ENCODE results near the gene MAFB.

MAFB gene

DNA sequence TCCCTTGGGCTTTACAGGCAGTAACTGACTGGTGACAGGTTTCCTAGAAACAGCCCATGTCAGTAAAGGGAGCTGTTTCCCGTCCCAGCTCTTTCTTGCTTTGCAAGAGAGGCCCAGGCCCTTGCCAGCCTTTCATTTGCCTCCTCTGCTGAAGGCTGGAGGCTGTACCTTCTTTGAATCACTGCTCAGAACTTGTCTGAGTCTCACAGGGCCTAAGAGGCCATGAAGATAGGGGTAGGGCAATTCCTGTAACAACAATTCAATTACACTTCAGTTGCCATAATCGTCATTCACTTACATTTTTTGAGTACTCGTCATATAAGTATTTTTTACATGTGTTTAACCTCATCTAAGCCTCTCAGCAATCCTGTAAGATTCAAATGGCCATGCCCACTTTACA lies 25.9 kb upstream of the MAFB start:
- DNase-seq (ENCODE audit: low read depth) = no peak
- H3K4me3 ChIP-seq (ENCODE audit: low read depth, low read length) = no peak overlapping the region
- TF ChIP-seq, protein P1, sequence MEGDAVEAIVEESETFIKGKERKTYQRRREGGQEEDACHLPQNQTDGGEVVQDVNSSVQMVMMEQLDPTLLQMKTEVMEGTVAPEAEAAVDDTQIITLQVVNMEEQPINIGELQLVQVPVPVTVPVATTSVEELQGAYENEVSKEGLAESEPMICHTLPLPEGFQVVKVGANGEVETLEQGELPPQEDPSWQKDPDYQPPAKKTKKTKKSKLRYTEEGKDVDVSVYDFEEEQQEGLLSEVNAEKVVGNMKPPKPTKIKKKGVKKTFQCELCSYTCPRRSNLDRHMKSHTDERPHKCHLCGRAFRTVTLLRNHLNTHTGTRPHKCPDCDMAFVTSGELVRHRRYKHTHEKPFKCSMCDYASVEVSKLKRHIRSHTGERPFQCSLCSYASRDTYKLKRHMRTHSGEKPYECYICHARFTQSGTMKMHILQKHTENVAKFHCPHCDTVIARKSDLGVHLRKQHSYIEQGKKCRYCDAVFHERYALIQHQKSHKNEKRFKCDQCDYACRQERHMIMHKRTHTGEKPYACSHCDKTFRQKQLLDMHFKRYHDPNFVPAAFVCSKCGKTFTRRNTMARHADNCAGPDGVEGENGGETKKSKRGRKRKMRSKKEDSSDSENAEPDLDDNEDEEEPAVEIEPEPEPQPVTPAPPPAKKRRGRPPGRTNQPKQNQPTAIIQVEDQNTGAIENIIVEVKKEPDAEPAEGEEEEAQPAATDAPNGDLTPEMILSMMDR (IDR thresholded peaks at IDR 0.05; ENCODE audit: control insufficient read depth, extremely low read depth, insufficient read depth) = no peak

DNA sequence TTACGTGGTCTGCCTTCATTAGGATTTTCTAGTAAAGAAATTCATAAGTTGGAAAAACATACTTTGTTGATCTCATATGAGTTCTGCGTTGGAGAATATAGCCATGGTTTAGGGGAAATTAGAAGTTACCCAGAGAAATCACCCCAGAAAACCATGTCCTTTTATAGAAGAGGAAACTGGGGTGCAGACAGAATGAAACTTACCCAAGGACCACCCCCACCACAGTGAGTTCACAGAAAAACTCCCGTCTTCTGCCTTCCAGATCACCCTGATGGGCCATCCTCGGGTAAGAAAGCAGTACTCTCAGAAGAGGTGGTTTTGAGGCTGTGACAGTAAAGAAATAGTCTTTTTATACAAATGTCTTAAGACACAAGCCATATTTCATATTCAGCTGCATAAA lies 25.1 kb upstream of the MAFB start:
- no peak for DNase-seq (ENCODE audit: low read depth)
- TF ChIP-seq, protein P1 (IDR thresholded peaks at IDR 0.05; ENCODE audit: control insufficient read depth, extremely low read depth, insufficient read depth) = no peak
- H3K4me3 ChIP-seq (ENCODE audit: low read depth, low read length) = no peak overlapping the region

DNA sequence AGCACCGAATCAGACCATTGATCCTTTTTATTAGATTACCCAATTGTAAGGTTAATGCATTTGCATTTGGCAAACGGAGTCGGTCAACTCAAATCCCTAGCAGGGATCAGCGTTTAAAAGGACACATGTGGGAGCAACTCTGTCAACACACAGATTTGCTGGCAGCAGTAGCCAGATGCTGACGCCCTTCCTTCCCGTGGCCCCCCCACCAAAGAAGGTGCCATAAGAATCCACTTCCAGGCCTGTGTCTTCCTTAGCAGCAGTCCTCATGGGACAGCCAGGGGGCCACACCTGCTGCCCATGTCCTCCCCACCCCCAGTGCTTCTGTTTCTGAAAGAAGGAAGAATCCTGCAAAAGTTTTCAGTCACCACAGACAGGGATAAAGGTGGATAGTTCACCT lies 24.5 kb upstream of the MAFB start:
- H3K4me3 ChIP-seq (ENCODE audit: low read depth, low read length) = no peak overlapping the region

GRCh38 chr20:40711079-40711478 lies 22.0 kb upstream of the MAFB start:
- TF ChIP-seq, protein P1 (IDR thresholded peaks at IDR 0.05; ENCODE audit: control insufficient read depth, extremely low read depth, insufficient read depth) = no peak
- H3K4me3 ChIP-seq (ENCODE audit: low read depth, low read length) = no peak overlapping the region
- no peak for DNase-seq (ENCODE audit: low read depth)

More for the DNA sequence above, 24.5 kb upstream of the MAFB start:
- DNase-seq (ENCODE audit: low read depth) = no peak
- TF ChIP-seq, protein P1 (IDR thresholded peaks at IDR 0.05; ENCODE audit: control insufficient read depth, extremely low read depth, insufficient read depth) = no peak

DNA sequence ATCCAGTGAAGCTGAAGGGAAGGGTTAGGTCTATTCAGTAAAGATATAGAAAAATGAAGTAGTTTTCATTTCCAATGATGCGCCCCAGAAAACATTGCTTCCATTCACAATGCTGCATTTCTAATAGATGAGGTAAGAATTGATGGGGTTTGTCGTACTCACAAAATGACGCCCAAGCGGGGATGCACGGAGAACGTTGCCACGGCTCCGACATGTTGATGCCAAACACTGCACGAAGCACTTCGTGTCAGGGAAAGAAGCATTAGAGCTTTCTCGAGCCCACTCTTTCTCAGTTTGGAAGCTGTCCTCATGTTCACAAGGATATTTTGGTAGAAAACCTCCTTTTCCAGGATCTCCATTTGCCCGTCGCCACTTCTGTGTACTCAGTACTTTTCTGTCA lies 21.6 kb upstream of the MAFB start:
- H3K4me3 ChIP-seq (ENCODE audit: low read depth, low read length) = no peak overlapping the region
- DNase-seq (ENCODE audit: low read depth) = no peak
- TF ChIP-seq, protein P1 (IDR thresholded peaks at IDR 0.05; ENCODE audit: control insufficient read depth, extremely low read depth, insufficient read depth) = no peak

DNA sequence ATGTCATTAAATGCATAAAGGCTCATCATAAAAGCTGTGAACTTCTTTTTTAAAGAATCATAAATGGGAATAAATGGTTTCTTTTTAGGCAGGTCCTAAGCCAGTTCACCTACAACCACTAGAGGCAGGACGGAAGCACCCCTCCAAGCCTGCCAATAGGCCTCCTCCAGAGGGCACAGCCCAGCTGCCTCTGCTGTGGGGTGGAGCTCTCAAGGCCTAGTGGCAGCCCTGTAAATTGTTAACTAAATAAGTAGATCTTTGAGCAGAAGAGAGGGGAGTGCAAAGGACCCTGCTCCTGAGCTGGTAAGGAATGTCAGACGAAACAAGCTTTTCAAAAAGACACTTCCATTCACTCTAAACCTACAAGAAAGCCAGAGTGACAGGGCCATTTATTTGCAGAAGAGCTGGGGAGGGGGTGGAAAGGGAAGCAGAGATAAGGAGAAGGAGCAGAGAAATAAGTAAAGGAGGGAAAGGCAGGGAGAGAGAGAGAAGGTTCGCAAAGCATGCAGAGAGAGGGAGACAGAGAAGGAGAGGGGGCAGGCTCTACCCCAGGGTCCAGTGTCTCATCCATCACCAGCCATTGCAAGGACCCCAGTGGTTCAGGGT lies 18.0 kb upstream of the MAFB start:
- H3K4me3 ChIP-seq (ENCODE audit: low read depth, low read length) = no peak overlapping the region
- DNase-seq (ENCODE audit: low read depth) = no peak
- TF ChIP-seq, protein P1 (IDR thresholded peaks at IDR 0.05; ENCODE audit: control insufficient read depth, extremely low read depth, insufficient read depth) = no peak

DNA sequence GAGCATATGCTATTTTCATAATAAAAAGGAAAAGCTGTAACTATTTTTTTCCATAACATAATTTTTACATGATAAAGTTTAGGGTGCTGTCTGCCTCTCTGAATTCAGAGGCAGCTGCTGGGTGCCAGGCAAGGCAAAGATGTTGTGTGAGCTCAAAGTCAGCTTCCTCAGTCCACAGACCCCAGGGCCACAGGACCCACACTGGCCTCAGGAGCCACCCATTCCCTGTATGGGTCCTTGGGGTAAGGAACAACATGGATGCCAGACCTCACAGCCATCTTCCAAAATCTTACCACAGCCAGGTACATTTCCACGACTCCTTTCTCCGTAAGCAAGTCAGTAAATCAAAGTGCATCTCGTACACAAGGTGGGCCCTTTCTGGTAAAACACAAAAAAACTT lies 16.4 kb upstream of the MAFB start:
- TF ChIP-seq, protein P1 (IDR thresholded peaks at IDR 0.05; ENCODE audit: control insufficient read depth, extremely low read depth, insufficient read depth) = no peak
- no peak for DNase-seq (ENCODE audit: low read depth)
- no peak overlapping the region for H3K4me3 ChIP-seq (ENCODE audit: low read depth, low read length)

All from LNCaP clone FGC (cell line).